Measurements from ENCODE around the gene NXF3.
"Not testable (repeated sequence)": the region's sequence is repeated elsewhere in the genome, so short reads cannot be mapped to it uniquely, and the experiment has no call there.

NXF3 gene

GRCh38 chrX:103051260-103051789 lies 41.6 kb downstream of the NXF3 start:
- H3K4me3 ChIP-seq (ENCODE audit: low read depth, low read length), result no peak overlapping the region
- ChIA-PET POLR2A (no interaction called here), CTCF (no interaction called here)
- TF ChIP-seq CTCF (IDR thresholded peaks at IDR 0.05; ENCODE audit: insufficient read depth, low read length, missing control alignments), result no peak
- no peak for DNase-seq (ENCODE audit: low read depth, low spot score)

GRCh38 chrX:103033371-103033770 lies 59.6 kb downstream of the NXF3 start:
- CTCF ChIA-PET; DNase-seq (ENCODE audit: low read depth, low spot score); POLR2A ChIA-PET; H3K4me3 ChIP-seq (ENCODE audit: low read depth, low read length): not testable (repeated sequence)

All from AG04449 (cell line).